ENCODE measurements around the gene CA14. TPM values are rescaled to one million over a fixed set of nuclear protein-coding genes. Genes with fewer than 3 reads are reported as not detected.

Gene CA14
- total and polyA plus RNA-seq, 2 experiments from 2014 or later: 41.3 to 47.4 TPM

DNA sequence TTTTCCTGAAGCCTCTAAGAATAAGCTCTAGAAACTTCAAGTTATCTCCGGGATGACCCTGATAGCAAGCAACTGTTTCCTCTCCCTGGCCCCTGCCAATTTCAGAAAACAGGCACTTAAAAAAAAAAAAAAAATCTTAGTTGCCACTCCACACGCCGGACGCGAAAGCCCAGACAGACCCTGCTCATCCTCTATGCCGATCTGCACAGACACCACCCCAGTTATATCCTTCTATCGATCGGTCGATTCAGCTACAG lies 23.3 kb upstream of the CA14 start (continued):
- TF ChIP-seq, protein P1, sequence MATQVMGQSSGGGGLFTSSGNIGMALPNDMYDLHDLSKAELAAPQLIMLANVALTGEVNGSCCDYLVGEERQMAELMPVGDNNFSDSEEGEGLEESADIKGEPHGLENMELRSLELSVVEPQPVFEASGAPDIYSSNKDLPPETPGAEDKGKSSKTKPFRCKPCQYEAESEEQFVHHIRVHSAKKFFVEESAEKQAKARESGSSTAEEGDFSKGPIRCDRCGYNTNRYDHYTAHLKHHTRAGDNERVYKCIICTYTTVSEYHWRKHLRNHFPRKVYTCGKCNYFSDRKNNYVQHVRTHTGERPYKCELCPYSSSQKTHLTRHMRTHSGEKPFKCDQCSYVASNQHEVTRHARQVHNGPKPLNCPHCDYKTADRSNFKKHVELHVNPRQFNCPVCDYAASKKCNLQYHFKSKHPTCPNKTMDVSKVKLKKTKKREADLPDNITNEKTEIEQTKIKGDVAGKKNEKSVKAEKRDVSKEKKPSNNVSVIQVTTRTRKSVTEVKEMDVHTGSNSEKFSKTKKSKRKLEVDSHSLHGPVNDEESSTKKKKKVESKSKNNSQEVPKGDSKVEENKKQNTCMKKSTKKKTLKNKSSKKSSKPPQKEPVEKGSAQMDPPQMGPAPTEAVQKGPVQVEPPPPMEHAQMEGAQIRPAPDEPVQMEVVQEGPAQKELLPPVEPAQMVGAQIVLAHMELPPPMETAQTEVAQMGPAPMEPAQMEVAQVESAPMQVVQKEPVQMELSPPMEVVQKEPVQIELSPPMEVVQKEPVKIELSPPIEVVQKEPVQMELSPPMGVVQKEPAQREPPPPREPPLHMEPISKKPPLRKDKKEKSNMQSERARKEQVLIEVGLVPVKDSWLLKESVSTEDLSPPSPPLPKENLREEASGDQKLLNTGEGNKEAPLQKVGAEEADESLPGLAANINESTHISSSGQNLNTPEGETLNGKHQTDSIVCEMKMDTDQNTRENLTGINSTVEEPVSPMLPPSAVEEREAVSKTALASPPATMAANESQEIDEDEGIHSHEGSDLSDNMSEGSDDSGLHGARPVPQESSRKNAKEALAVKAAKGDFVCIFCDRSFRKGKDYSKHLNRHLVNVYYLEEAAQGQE (IDR thresholded peaks at IDR 0.05; ENCODE audit: unreplicated experiment): no peak
- TF ChIP-seq ZNF114 (CRISPR knock-in tag; IDR thresholded peaks at IDR 0.05) (no peak), JUNB (IDR thresholded peaks at IDR 0.05; ENCODE audit: unreplicated experiment) (no peak)

DNA sequence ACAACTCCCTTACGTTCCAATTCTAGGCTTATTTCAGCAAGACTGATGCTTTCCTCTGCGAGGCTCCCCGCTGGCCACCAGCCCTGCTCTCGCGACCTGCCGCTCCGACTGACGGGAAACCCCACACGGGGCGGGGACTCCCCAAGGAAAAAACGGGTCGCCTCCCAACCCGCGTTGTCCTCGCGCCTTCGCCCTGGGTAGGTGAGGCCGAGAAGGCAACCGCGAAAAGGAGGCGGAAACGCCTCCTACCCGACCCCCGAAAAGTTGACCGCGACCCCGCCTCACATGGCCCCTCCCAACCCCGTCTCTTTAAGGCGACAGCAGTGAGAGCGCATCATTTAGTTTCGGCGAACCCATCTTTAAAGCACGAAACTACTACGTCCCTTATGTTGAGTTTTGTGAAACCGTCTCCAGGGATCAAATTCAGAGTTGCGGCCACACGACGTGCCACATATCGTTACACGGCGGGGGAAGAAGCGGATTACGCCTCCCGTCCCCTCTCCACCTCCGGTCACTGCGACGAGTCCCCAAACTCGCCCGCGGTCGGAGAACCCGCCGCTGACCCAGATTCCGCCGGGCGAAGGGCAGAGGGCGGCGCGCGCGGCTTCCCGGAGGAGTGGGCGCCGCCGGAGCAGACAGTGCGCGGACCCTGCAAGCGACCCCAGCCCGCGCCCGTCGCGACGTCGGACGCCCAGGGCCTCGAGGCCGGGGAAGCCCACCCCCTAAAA lies 22.8 kb upstream of the CA14 start:
- H3K79me2 ChIP-seq (replicated peaks; ENCODE audit: insufficient read depth): peaks cover 61% of the 10 kb centered on the region
- TF ChIP-seq CREB1 (CRISPR knock-in tag; IDR thresholded peaks at IDR 0.05; ENCODE audit: low read depth) (peak; percentile 58; the same call in 1 of the 2 replicates), STAT1 (IDR thresholded peaks at IDR 0.05; ENCODE audit: unreplicated experiment) (no peak), JUNB (IDR thresholded peaks at IDR 0.05; ENCODE audit: unreplicated experiment) (no peak), EZH2phosphoT487 (IDR thresholded peaks at IDR 0.05; ENCODE audit: unreplicated experiment) (no peak), POLR2AphosphoS5 (IDR thresholded peaks at IDR 0.05; ENCODE audit: low read depth) (peak; percentile 96), ZNF331 (CRISPR knock-in tag; IDR thresholded peaks at IDR 0.05; ENCODE audit: low read depth) (no peak), EZH2 (IDR thresholded peaks at IDR 0.05; ENCODE audit: low read depth, unreplicated experiment) (no peak)
- TF ChIP-seq, protein P2, sequence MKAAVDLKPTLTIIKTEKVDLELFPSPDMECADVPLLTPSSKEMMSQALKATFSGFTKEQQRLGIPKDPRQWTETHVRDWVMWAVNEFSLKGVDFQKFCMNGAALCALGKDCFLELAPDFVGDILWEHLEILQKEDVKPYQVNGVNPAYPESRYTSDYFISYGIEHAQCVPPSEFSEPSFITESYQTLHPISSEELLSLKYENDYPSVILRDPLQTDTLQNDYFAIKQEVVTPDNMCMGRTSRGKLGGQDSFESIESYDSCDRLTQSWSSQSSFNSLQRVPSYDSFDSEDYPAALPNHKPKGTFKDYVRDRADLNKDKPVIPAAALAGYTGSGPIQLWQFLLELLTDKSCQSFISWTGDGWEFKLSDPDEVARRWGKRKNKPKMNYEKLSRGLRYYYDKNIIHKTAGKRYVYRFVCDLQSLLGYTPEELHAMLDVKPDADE (IDR thresholded peaks at IDR 0.05): no peak
- TF ChIP-seq, protein P3, sequence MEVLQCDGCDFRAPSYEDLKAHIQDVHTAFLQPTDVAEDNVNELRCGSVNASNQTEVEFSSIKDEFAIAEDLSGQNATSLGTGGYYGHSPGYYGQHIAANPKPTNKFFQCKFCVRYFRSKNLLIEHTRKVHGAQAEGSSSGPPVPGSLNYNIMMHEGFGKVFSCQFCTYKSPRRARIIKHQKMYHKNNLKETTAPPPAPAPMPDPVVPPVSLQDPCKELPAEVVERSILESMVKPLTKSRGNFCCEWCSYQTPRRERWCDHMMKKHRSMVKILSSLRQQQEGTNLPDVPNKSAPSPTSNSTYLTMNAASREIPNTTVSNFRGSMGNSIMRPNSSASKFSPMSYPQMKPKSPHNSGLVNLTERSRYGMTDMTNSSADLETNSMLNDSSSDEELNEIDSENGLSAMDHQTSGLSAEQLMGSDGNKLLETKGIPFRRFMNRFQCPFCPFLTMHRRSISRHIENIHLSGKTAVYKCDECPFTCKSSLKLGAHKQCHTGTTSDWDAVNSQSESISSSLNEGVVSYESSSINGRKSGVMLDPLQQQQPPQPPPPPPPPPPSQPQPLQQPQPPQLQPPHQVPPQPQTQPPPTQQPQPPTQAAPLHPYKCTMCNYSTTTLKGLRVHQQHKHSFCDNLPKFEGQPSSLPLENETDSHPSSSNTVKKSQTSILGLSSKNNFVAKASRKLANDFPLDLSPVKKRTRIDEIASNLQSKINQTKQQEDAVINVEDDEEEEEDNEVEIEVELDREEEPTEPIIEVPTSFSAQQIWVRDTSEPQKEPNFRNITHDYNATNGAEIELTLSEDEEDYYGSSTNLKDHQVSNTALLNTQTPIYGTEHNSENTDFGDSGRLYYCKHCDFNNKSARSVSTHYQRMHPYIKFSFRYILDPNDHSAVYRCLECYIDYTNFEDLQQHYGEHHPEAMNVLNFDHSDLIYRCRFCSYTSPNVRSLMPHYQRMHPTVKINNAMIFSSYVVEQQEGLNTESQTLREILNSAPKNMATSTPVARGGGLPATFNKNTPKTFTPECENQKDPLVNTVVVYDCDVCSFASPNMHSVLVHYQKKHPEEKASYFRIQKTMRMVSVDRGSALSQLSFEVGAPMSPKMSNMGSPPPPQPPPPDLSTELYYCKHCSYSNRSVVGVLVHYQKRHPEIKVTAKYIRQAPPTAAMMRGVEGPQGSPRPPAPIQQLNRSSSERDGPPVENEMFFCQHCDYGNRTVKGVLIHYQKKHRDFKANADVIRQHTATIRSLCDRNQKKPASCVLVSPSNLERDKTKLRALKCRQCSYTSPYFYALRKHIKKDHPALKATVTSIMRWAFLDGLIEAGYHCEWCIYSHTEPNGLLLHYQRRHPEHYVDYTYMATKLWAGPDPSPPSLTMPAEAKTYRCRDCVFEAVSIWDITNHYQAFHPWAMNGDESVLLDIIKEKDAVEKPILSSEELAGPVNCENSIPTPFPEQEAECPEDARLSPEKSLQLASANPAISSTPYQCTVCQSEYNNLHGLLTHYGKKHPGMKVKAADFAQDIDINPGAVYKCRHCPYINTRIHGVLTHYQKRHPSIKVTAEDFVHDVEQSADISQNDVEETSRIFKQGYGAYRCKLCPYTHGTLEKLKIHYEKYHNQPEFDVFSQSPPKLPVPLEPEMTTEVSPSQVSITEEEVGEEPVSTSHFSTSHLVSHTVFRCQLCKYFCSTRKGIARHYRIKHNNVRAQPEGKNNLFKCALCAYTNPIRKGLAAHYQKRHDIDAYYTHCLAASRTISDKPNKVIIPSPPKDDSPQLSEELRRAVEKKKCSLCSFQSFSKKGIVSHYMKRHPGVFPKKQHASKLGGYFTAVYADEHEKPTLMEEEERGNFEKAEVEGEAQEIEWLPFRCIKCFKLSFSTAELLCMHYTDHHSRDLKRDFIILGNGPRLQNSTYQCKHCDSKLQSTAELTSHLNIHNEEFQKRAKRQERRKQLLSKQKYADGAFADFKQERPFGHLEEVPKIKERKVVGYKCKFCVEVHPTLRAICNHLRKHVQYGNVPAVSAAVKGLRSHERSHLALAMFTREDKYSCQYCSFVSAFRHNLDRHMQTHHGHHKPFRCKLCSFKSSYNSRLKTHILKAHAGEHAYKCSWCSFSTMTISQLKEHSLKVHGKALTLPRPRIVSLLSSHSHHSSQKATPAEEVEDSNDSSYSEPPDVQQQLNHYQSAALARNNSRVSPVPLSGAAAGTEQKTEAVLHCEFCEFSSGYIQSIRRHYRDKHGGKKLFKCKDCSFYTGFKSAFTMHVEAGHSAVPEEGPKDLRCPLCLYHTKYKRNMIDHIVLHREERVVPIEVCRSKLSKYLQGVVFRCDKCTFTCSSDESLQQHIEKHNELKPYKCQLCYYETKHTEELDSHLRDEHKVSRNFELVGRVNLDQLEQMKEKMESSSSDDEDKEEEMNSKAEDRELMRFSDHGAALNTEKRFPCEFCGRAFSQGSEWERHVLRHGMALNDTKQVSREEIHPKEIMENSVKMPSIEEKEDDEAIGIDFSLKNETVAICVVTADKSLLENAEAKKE (CRISPR knock-in tag; IDR thresholded peaks at IDR 0.05): no peak
- TF ChIP-seq, protein P4, sequence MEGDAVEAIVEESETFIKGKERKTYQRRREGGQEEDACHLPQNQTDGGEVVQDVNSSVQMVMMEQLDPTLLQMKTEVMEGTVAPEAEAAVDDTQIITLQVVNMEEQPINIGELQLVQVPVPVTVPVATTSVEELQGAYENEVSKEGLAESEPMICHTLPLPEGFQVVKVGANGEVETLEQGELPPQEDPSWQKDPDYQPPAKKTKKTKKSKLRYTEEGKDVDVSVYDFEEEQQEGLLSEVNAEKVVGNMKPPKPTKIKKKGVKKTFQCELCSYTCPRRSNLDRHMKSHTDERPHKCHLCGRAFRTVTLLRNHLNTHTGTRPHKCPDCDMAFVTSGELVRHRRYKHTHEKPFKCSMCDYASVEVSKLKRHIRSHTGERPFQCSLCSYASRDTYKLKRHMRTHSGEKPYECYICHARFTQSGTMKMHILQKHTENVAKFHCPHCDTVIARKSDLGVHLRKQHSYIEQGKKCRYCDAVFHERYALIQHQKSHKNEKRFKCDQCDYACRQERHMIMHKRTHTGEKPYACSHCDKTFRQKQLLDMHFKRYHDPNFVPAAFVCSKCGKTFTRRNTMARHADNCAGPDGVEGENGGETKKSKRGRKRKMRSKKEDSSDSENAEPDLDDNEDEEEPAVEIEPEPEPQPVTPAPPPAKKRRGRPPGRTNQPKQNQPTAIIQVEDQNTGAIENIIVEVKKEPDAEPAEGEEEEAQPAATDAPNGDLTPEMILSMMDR (conservative IDR thresholded peaks at IDR 0.05; ENCODE audit: low read depth in 2 of 2): no peak

More for the DNA sequence above, 22.8 kb upstream of the CA14 start:
- Histone ChIP-seq H3K36me3 (ENCODE audit: insufficient read depth) (peaks cover 9% of the 10 kb centered on the region), H4K20me1 (replicated peaks; ENCODE audit: insufficient read depth) (peaks cover 12% of the 10 kb centered on the region; the same call in 1 of the 2 replicates), H3K4me1 (ENCODE audit: insufficient read depth) (peaks cover 15% of the 10 kb centered on the region), H3K9me2 (ENCODE audit: insufficient read depth) (peaks cover 7% of the 10 kb centered on the region; the same call in 1 of the 2 replicates), H3F3A (replicated peaks; ENCODE audit: low read depth) (0 out of 2 replicates have a peak, but pooled peaks cover 3% of the 10 kb centered on the region), H3K4me3 (peak overlapping the region; percentile 71), H3K4me2 (peak overlapping the region; percentile 80), H3K27ac (ENCODE audit: low read depth) (peak overlapping the region; percentile 76), H3K27me3 (ENCODE audit: insufficient read depth) (no peaks in the 10 kb centered on the region), H2AFZ (no peak overlapping the region)
- ATAC-seq (peak; percentile 52), DNase-seq (ENCODE audit: low spot score) (peak; percentile 92)
- Mint-ChIP-seq H3K9me3 (no peaks in the 10 kb centered on the region; the same call in 2 of the 3 replicates), H3K4me3 (no peak overlapping the region; the same call in 2 of the 3 replicates), H3K4me1 (peaks cover 17% of the 10 kb centered on the region), H3K27me3 (ENCODE audit: insufficient read depth, low read depth, poor library complexity) (peaks cover 7% of the 10 kb centered on the region), H3K36me3 (ENCODE audit: low read depth) (peaks cover 20% of the 10 kb centered on the region; the same call in 2 of the 3 replicates), H3K27ac (peak overlapping the region; percentile 95)
